Measurements from ENCODE around the gene FBN3. TPM values are rescaled to one million over a fixed set of nuclear protein-coding genes. Genes with fewer than 3 reads are reported as not detected.
A peak's percentile ranks its signal among the peaks of the same experiment; 100 is the strongest.
"Not testable (repeated sequence)": the region's sequence is repeated elsewhere in the genome, so short reads cannot be mapped to it uniquely, and the experiment has no call there.

FBN3 gene
- total RNA-seq, 1 experiment from 2014 or later = not detected

DNA sequence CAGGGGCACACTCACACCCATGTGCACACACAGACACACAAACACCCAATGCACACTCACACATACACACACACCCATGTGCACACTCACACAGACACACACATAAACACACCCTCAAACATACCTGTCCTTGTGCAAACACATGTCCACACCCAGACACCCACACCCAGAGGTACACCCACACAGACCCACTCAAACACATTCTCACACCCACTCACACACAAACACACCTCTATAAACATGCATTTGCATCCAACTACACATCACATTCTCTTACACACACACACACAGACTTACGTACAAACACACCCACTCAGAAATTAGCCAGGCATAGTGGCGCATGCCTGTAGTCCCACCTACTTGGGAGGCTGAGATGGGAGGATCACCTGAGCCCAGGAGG, 31.4 kb downstream of the FBN3 start:
- no peak for DNase-seq (ENCODE audit: low spot score)

DNA sequence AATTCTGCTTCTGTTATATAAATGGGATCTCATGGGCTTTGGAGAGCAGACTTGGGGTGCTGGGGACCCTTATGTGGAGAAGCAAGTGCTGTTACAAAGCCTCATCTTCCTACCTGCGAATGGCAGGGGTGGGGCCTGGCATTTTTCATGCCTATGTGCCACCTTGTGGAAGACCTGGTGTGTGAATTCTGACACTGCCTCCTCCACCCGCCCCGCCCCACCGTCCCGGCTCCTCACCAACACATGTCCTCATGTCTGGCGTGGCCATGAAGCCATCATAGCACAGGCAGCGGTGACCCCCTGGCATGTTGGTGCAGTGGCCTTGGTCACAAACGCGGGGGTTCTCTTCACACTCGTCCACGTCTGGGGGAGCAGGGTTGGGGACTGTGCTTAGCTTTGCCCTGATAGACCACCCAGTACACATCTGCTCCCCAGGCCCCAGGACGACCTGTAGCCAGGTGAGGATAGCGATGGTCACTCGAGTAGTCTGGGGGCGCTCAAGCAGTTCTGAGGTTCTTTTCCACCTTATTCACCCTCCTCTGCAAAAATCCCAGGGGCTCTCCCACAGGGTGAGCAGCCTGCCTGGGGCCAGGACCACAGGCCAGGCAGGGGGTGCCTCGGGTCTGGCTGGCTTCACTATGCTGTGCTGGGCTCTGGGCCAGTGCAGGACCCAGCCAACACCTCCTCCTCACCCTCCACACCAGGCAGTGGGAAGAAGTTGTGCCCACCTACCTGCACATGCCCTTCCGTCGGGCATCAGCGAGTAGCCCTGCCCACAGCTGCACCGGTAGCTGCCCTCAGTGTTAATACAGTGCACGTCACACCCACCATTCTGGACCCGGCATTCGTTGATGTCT, 32.7 kb downstream of the FBN3 start:
- DNase-seq (ENCODE audit: low spot score) = no peak

DNA sequence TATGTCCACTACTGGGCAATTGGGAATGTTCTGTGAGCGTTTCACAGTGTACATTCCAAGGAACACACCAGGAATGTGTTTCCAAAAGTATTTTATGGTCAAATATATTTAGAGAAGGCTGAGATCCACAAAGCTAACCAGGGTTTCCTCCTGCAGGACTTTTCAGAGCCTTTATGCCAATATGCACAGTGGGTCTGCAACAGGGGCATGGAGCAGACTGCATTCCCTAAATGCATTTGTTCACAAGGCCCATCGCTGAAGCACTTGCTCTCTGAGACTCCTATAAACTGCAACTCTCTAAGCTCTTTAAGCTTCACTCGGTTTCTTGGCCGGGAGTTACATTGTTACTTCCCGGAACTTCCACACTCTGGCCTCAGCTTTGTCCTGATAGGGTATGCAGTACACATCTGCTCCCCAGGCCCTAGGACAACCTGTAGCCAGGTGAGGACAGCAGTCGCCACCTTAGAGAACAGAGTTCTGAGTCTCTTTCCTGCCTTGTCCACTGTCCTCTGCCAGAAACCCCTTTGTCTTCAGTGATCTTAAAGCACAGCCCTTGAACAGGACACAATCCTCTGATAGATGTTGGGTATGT, 33.5 kb downstream of the FBN3 start:
- DNase-seq (ENCODE audit: low spot score) = no peak

DNA sequence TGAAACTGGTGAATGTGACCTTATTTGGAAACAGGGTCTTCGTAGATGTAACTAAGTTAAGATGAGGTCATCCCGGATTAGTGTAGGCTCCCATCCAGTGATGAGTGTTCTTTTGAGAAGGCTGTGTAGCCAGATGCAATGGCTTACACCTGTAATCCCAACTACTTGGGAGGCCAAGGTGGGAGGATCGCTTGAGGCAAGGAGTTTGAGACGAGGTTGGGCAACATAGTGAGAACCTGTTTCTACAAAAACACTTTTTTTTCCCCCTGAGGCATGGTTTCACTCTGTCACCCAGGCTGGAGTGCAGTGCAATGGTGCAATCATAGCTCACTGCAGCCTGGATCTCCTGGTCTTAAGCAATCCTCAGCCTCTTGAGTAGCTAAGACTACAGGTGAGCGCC, 36.4 kb downstream of the FBN3 start:
- no peak for DNase-seq (ENCODE audit: low spot score)

DNA sequence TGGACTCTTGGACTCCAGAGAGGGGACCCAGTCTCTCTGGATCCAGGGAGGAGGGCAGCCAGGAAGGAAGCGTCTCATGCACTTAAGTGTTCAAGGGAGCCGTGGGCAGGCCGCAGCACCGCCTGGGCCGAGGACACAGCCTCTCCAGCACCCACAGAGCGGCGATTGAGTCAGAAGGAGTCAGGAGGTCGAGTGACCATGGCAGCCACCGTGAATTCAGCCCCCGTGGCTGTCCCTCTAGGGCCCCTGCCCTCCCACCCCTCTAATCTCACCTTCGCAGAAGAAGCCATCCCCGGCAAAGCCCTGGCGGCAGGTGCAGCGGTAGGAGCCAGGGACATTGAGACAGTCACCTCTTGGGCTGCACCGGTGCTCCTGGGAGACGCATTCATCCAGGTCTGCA, 38.0 kb downstream of the FBN3 start:
- DNase-seq (ENCODE audit: low spot score) = no peak

DNA sequence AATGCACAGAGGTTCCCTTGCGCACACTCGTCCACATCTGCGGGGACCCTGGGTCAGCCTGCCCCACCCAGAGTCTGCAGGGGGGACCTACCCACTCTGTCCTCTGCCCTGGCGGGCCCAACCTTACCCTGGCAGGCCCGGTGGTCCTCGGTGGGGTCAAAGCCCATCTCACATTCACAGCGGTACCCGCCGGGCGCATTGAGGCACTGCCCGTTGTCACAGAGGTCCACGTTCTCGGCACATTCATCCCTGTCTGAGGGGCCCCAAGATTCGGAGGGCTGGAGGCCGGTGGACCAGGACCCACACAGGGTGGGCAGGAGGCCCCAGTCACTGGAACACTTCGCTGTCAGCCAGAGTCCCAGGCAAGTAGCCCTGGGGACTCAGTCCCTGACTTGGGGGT, 38.5 kb downstream of the FBN3 start:
- no peak for DNase-seq (ENCODE audit: low spot score)

DNA sequence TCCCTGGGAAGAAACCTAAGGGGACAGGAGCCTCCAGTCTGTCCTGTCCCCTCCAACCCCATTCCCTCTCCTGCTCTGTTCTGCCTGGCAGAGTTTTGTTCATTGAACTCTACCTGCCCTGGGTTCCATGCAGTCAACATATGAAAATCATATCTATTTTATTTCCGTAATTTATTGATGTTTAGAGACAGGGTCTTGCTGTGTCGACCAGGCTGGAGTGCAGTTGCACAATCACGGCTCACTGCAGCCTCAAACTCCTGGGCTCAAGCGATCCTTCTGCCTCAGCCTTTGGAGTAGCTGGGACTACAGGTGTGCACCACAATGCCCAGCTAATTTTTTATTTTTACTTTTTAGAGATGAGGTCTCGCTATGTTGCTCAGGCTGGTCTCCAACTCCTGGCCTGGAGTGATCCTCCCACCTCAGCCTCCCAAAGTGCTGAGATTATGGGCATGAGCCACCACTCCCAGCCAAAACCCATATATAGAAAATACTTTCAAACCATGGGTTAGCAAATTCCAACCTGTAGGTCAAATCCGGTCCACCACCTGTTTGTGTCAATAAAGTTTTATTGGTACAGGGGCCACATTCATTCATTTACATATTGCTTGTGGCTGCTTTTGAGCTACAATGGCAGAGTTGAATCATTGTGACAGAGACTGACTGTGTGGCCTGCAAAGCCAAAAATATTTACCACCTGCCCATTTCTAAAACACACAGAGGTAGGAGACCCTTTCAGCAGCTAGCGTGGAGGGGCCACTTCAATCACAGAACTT, 39.3 kb downstream of the FBN3 start:
- no peak for DNase-seq (ENCODE audit: low spot score)

DNA sequence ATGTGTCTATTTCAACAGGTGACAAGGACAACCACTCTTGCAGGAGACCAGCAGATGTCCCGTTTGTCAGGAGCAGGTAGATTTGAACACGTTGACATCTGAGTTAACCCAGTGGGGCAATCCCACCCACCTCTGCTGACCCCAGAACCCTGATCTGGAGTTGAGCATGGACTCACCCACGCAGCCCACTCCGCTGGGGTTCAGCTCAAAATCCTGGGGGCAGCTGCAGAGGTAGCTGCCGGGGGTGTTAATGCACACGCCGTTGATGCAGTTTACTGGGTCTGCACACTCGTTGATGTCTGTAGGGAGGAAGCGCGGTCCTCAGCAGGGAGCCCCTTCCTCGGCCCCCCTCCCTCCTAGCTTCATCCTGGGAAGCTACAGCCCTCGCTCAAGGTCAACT, 39.9 kb downstream of the FBN3 start:
- DNase-seq (ENCODE audit: low spot score) = no peak

DNA sequence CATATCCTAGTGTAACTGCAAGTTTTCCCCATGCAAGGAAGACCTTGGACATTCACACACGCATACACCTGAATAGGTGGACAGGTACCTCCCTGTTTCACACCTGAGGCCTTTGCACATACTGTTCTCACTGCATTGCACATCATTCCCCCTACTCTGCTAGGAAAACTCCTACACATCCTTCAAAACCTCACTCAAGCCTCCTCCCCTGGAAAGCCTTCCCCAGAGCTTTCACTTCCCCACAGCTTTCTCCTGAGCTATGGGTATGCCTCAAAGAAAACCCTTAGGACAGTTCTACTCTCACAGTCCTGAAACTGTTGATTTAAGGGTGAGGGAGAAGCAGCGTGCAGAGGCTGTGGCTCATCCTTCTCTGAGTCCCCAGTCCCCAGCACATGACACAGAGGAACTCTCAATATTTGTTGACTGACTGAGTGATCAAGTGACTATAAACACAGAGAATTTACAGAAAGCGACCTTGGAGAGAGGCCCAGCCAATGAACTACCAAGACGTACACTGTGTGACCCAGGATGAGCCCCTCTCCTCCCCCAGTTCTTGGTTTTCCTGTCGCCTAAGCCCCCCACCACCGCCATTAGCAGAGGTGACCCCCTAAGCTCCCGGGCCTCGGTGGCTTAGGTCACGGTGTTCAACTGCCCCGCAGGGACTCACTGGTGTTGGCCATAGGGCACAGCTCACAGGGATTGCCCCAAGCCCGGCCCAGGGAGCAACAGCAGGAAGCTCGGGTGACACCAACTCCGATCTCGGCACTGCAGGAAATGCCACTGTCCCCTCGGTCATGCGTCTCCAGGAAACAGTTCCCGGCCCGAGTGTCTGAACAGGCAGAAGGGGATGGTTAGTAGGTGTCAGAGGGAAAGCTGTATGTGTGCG, 40.6 kb downstream of the FBN3 start:
- no peak for DNase-seq (ENCODE audit: low spot score)

DNA sequence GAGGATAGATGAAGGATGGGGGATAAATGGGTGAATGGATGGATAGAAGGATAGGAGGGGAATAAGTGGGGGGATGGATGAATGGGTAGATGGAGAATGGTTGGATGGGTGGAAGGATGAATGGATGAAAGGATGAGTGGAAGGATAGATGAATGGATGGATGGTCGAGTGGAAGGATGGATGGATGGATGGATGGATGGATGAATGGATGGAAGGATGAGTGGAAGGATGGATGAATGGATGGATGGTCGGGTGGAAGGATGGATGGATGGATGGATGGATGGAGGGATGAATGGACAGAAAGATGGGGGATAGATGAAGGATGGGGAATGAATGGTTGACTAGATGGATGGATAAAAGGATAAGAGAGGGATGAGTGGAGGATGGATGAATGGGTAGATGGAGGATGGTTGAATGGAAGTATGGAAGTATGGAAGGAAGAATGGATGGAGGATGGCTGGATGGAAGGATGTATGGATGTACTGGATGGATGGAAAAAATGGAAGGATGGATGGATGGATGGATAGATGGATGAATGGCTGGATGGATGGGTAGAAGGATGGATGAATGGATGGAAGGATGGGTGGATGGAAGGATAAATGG, 42.0 kb downstream of the FBN3 start:
- DNase-seq (ENCODE audit: low spot score) = no peak

DNA sequence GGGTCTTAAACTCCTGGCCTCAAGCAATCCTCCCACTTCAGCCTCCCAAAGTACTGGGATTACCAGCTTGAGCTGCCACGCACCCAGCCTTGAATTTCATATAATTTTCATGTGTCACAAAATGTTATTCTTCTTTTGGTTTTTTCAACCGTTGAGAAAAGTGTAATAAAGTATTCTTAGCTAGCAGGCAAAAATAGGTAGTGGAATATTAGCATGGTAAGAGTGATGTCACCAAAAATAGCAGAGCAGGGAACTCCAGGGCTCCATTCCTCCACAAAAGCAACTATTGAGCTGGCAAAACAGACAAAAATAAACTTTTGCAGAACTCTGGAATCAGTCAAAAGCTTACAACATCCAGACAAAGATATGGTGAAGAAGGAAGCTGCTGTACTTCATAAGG, 43.9 kb downstream of the FBN3 start:
- no peak for DNase-seq (ENCODE audit: low spot score)

DNA sequence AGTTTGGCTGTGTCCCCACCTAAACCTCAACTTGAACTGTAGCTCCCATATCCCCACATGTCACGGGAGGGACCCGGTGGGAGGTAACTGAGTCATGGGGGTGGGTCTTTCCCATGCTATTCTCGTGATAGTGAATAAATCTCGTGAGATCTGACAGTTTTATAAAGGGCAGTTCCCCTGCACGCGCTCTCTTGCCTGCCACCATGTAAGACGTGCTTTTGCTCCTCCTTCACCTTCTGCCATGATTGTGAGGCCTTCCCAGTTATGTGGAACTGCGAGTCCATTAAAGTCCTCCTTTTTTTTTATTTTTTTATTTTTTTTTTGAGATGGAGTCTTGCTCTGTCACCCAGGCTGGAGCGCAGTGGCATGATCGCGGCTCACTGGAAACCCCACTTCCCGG, 47.5 kb downstream of the FBN3 start:
- not testable (repeated sequence) for DNase-seq (ENCODE audit: low spot score)

DNA sequence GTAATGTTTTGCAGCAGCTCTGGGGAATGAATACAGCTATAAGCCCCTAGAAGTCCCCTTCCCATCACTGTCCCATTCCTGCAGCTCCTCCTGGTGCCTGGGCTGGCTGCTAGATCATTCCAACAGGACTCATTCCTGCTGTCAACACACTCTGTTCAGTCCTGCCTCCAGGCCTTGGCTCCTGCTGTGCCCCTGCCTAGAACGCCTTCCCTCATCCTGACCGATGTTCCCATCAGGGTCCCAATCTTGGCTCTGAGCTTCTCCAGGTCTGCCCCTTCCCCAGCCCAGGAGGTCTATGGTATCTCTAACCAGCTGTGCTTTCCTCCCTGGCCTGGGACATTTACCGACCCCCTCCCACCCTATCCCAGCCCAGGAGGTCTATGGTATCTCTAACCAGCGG, 48.1 kb downstream of the FBN3 start:
- no peak for DNase-seq (ENCODE audit: low spot score)

DNA sequence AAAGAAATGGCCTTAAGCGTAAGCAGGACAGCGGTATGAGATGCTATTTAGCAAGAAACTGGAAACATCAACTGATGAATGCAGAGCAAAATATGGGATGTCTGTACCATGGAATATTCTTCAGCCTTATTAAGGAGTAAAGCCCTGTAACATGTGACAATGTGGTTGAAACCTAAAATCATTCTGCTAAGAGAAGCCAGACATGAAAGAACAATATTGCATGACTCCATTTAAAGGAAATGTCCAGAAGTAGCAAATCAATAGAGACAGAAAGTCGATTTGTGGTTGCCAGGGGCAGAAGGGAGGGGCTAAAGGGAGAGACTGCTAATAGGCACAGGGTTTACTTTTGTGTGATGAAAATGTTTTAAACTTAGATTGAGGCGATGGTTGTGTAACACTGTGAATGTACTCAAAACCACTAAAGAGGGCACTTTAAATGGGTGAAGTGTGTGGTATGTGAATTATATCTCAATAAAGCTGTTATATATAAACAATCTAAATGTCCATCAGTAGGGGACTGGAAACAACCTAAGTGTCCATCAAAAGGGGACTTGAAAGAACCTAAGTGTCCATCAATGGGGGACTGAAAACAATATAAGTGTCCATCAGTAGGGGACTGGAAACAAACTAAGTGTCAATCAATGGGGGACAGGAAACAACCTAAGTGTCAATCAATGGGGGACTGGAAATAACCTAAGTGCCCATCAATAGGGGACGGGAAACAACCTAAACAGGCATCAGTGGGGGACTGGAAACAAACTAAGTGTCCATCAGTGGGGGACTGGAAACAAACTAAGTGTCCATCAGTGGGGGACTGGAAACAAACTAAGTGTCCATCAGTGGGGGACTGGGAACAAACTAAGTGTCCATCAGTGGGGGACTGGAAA, 51.5 kb downstream of the FBN3 start:
- DNase-seq (ENCODE audit: low spot score) = peak; percentile 45

DNA sequence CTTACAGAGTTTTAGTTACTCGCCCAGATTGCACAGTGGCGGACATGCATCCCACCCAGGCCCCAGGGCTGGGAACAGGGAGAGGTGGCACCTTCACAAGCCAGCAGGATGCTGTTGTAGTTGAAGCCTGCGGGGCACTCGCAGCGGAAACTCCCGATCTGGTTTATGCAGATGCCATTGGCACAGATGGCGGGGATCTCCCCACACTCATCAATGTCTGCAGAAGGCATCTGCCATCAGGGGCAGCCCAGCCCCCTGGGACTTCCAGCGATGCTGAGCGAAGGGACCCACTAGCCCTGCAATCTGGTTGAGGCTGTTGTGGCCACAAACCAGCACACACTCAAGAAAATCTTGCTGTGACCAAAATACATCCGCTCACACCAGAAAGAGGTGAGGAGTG, 52.2 kb downstream of the FBN3 start:
- DNase-seq (ENCODE audit: low spot score) = no peak

DNA sequence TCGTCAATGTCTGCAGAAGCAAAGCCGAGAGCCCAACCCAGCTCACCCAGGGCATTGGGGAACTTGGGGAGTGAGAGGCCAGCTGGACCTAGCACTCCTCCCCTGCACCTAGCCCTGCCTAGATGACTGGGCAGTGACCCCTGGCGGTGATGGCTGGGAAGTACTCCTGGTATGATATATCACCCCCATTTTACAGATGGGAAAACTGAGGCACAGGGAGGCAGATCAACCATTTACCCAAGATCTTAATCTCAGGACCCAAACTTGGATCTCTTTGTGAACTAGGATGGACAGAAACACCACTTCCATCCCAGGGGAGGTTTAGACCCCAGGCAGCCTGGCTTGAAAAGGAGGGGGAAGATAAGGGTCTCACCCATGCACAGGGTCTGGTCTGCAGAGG, 53.3 kb downstream of the FBN3 start:
- no peak for DNase-seq (ENCODE audit: low spot score)

DNA sequence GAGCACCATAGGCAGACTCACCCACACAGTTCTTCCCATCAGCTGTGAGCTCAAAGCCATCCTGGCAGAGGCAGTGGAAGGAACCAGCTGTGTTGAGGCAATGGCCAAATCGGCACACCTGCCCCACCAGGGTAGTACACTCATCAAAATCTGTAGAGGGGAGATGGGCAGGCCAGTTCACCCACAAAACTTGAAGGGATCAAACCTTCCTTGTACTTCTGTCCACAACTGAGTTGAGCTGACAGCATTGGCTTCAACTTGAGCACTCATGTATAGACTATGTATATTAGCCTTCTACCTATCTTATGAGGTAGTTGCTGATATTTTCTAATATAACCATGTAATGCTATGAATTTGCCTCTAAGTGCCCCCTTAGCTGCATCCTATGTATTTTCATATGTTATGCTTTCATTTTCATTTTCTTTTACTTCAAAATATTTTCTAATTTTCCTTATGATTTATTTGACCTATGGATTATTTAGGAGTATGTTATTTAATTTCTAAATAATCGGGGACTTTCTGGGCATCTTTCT, 54.0 kb downstream of the FBN3 start:
- no peak for DNase-seq (ENCODE audit: low spot score)

DNA sequence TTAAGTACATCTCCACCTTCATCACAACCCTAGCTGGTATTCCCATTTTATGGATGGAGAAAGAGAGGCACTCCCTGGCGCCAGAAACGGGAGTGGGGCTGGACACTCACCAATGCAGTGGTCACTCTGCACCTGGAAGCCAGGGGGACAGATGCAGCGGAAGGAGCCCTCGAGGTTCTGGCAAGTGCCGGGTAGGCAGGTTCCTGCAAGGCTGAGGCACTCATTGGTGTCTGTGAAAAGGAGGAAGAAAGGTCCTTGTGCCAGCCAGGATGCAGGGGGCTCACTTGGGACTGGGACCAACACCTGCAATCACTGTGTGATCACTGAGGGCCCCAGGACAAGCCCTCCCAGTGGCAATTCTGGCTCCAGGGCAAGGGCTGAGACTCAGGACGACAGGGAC, 55.1 kb downstream of the FBN3 start:
- DNase-seq (ENCODE audit: low spot score) = no peak

DNA sequence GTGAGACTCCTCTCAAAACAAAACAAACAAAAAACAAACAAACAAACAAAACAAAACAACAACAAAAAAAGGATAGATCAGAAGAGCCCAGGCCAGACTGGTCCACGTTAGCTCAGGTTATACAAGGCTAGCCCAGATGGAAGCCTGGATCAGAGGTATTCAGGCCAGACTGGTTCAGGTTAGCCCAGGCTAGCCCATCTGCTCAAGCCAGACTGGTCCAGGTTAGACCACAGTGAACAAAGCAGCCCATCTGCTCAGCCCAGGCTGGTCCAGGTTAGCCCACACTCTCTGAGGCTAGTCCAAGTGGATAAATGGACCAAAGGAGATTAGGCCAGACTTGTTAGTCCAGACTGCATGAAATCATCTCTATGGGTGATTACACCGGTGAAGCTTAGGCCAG, 55.7 kb downstream of the FBN3 start:
- DNase-seq (ENCODE audit: low spot score) = no peak

DNA sequence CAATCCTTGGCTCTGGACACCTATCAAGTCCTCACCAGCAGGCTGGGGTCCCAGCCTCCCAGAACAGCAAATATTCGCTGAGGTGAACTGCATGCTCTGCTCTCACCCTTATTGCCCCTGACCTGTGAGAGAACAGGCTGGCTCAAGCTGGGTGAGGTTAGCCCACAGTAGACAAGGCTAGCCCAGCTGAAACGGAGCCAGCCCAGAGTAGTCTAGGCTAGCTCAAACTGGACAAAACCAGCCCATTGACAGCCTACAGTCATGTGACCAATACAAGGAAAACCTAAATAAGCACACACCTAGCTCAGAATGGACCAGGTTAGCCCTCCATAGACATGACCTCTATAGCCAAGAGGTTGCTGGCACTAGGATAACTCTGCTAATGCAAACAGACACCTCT, 58.4 kb downstream of the FBN3 start:
- no peak for DNase-seq (ENCODE audit: low spot score)
